ENCODE results near the gene C10orf67.

- TF ChIP-seq ZNF282 (CRISPR knock-in tag; IDR thresholded peaks at IDR 0.05) (no peak), ZEB2 (IDR thresholded peaks at IDR 0.05) (no peak), NR4A1 (CRISPR knock-in tag; IDR thresholded peaks at IDR 0.05) (no peak), NR4A1 (tag; IDR thresholded peaks at IDR 0.05) (no peak), SOX6 (IDR thresholded peaks at IDR 0.05) (no peak), RAD21 (CRISPR knock-in tag; conservative IDR thresholded peaks at IDR 0.05 in 1 of 2, IDR thresholded peaks at IDR 0.05 in 1 of 2) (no peak), PKNOX1 (IDR thresholded peaks at IDR 0.05) (no peak), CTCF (IDR thresholded peaks at IDR 0.05 in 2 of 3, conservative IDR thresholded peaks at IDR 0.05 in 1 of 3; ENCODE audit: insufficient read depth in 2 of 3, low read depth in 1 of 3, low read length in 3 of 3) (no peak), ZNF311 (CRISPR knock-in tag; IDR thresholded peaks at IDR 0.05) (no peak), DIDO1 (tag; IDR thresholded peaks at IDR 0.05; ENCODE audit: low read depth) (no peak), POLR2A (conservative IDR thresholded peaks at IDR 0.05) (no peak), TEAD1 (CRISPR knock-in tag; IDR thresholded peaks at IDR 0.05) (no peak)
Measured at GRCh38 chr10:23311034-23311433, 33.6 kb downstream of the C10orf67 start.

All from K562 (cell line).